GM21528 (cell line): ENCODE data around the gene KRTAP10-10.
"Not testable (repeated sequence)": the region's sequence is repeated elsewhere in the genome, so short reads cannot be mapped to it uniquely, and the experiment has no call there.

Experiments
- ATAC-seq: cut with Tn5 transposase; IDR thresholded peaks from one replicate; pipeline ENCODE4 v1.9.1; 2021; ENCODE audit warnings: mild to moderate bottlenecking, moderate library complexity; ENCODE audit not compliant: unreplicated experiment, low FRiP score

The KRTAP10-10 gene

GRCh38 chr21:44648557-44649311 lies 11.6 kb downstream of the KRTAP10-10 start:
- ATAC-seq = no peak

- no peak for ATAC-seq
Observed at GRCh38 chr21:44649521-44650100, 12.5 kb downstream of the KRTAP10-10 start.

- no peak for ATAC-seq
Observed at GRCh38 chr21:44650265-44650972, 13.3 kb downstream of the KRTAP10-10 start.

- ATAC-seq = no peak
Observed at GRCh38 chr21:44650973-44651675, 14.0 kb downstream of the KRTAP10-10 start.

GRCh38 chr21:44653123-44653522 lies 16.0 kb downstream of the KRTAP10-10 start:
- no peak for ATAC-seq

- no peak for ATAC-seq
Observed at GRCh38 chr21:44653656-44654575, 16.8 kb downstream of the KRTAP10-10 start.

- no peak for ATAC-seq
Observed at GRCh38 chr21:44654576-44655175, 17.5 kb downstream of the KRTAP10-10 start, which contains the start of gene KRTAP12-4. KRTAP12-4 (minus strand) TSS chr21:44654659; CDS start chr21:44654614, 45 bp downstream.

GRCh38 chr21:44656868-44657267 lies 19.7 kb downstream of the KRTAP10-10 start:
- ATAC-seq = no peak

- ATAC-seq = no peak
Observed at GRCh38 chr21:44657635-44658540, 20.7 kb downstream of the KRTAP10-10 start, which contains the start of gene KRTAP12-3. KRTAP12-3 (plus strand) TSS chr21:44657932; CDS start chr21:44657980, 48 bp downstream.

- ATAC-seq = no peak
Observed at GRCh38 chr21:44658541-44658910, 21.4 kb downstream of the KRTAP10-10 start.

GRCh38 chr21:44658913-44659595 lies 21.9 kb downstream of the KRTAP10-10 start:
- no peak for ATAC-seq

GRCh38 chr21:44661567-44661966 lies 24.4 kb downstream of the KRTAP10-10 start:
- not testable (repeated sequence) for ATAC-seq

GRCh38 chr21:44664691-44665090 lies 27.5 kb downstream of the KRTAP10-10 start:
- ATAC-seq = no peak

GRCh38 chr21:44666401-44667320 lies 29.5 kb downstream of the KRTAP10-10 start, which contains the start of gene KRTAP12-2:
KRTAP12-2 (minus strand) TSS chr21:44666927; CDS start chr21:44666886, 41 bp downstream.
- no peak for ATAC-seq

- ATAC-seq = no peak
Observed at GRCh38 chr21:44667612-44668011, 30.5 kb downstream of the KRTAP10-10 start.

- no peak for ATAC-seq
Observed at GRCh38 chr21:44670642-44671432, 33.7 kb downstream of the KRTAP10-10 start.
